BJ (cell line): ENCODE data around the gene SLIT1. TPM values are rescaled to one million over a fixed set of nuclear protein-coding genes. Genes with fewer than 3 reads are reported as not detected.

ENCODE experiments used
- CTCF ChIA-PET: fragments of 350-600 bp; formaldehyde crosslinking; extraction: SDS; loops from one replicate; lab custom pipeline; 2021; ENCODE audit warnings: antibody characterized with exemption, inconsistent platforms; lab: Yijun Ruan, JAX
- POLR2A ChIA-PET: fragments of 300-600 bp; sonication (Branson Sonifier 250); formaldehyde crosslinking; extraction: SDS; loops from one replicate; lab custom pipeline; 2021; ENCODE audit warnings: antibody characterized with exemption; lab: Charles Lee
- DNase-seq: peaks from one replicate; pipeline ENCODE4 v3.0.0-alpha.2; 2011; ENCODE audit warnings: low read depth
- H3K27me3 ChIP-seq: 2 replicates; pipeline ENCODE4 v1.6.0; 2011; ENCODE audit warnings: low read length; ENCODE audit not compliant: control insufficient read depth, insufficient read depth
- H3K36me3 ChIP-seq: 2 replicates; pipeline ENCODE4 v1.5.1; 2011; ENCODE audit warnings: low read length; ENCODE audit not compliant: control insufficient read depth, insufficient read depth
- H3K4me3 ChIP-seq: 2 replicates; pipeline ENCODE4 v1.5.1; 2011; ENCODE audit warnings: low read depth, mild to moderate bottlenecking, control low read depth, low read length
- CTCF ChIP-seq: IDR thresholded peaks from 2 replicates; pipeline ENCODE4 v1.5.1; 2011; ENCODE audit warnings: low read depth, mild to moderate bottlenecking, control low read depth, inconsistent platforms, low read length, moderate library complexity; ENCODE audit not compliant: insufficient read depth
- polyA plus RNA-seq: library from polyadenylated mRNA; depleted of rRNA; stranded (reverse); fragments of >200 nt; gene quantifications from 2 replicates; pipeline ENCODE4 v1.2.3, GENCODE V29; 2011

SLIT1 gene
- polyA plus RNA-seq, 1 experiment, result 0.02 TPM

GRCh38 chr10:97119058-97119745 lies 66.6 kb downstream of the SLIT1 start:
- POLR2A ChIA-PET, result no interaction called here
- H3K4me3 ChIP-seq, result no peak overlapping the region
- TF ChIP-seq CTCF, result no peak
- H3K36me3 ChIP-seq, result no peaks in the 10 kb centered on the region
- CTCF ChIA-PET, result no interaction called here
- H3K27me3 ChIP-seq, result peaks cover 8% of the 10 kb centered on the region
- no peak for DNase-seq

GRCh38 chr10:97117372-97117771 lies 68.4 kb downstream of the SLIT1 start:
- ChIA-PET POLR2A (no interaction called here), CTCF (interaction anchor here (1.6 kb wide), 1 partner anchor 44 kb away, joined by 7 read pairs; no protein-coding TSS in a partner anchor)
- DNase-seq, result no peak
- peak; percentile 19; the same call in 1 of the 2 replicates for TF ChIP-seq CTCF
- Histone ChIP-seq H3K36me3 (no peaks in the 10 kb centered on the region), H3K27me3 (peaks cover 7% of the 10 kb centered on the region), H3K4me3 (no peak overlapping the region)

GRCh38 chr10:97116462-97117162 lies 69.1 kb downstream of the SLIT1 start:
- no peak for TF ChIP-seq CTCF
- ChIA-PET CTCF (interaction anchor here (1.6 kb wide), 1 partner anchor 43 kb away, joined by 7 read pairs; no protein-coding TSS in a partner anchor), POLR2A (no interaction called here)
- H3K36me3 ChIP-seq, result no peaks in the 10 kb centered on the region
- no peak for DNase-seq
- H3K27me3 ChIP-seq, result peaks cover 10% of the 10 kb centered on the region
- H3K4me3 ChIP-seq, result no peak overlapping the region

- H3K4me3 ChIP-seq, result no peak overlapping the region
- TF ChIP-seq CTCF, result no peak
- POLR2A ChIA-PET, result no interaction called here
- CTCF ChIA-PET, result no interaction called here
- H3K36me3 ChIP-seq, result no peaks in the 10 kb centered on the region
- H3K27me3 ChIP-seq, result peaks cover 10% of the 10 kb centered on the region
- no peak for DNase-seq
Measured at GRCh38 chr10:97115846-97116245, 69.9 kb downstream of the SLIT1 start.

- POLR2A ChIA-PET, result no interaction called here
- CTCF ChIA-PET, result interaction anchor here (1.4 to 1.6 kb wide), 2 partner anchors 9 to 75 kb away, joined by 3 to 4 read pairs; no protein-coding TSS in a partner anchor
- H3K27me3 ChIP-seq, result peaks cover 8% of the 10 kb centered on the region
- H3K36me3 ChIP-seq, result no peaks in the 10 kb centered on the region
- no peak for TF ChIP-seq CTCF
- no peak overlapping the region for H3K4me3 ChIP-seq
- no peak for DNase-seq
Measured at GRCh38 chr10:97111615-97112014, 74.1 kb downstream of the SLIT1 start.
